Measurements from ENCODE around the gene LGALS16. TPM values are rescaled to one million over a fixed set of nuclear protein-coding genes. Genes with fewer than 3 reads are reported as not detected.
"Not testable (repeated sequence)": the region's sequence is repeated elsewhere in the genome, so short reads cannot be mapped to it uniquely, and the experiment has no call there.

LGALS16 gene
- total RNA-seq, 1 donor from 2014 or later = not detected

DNA sequence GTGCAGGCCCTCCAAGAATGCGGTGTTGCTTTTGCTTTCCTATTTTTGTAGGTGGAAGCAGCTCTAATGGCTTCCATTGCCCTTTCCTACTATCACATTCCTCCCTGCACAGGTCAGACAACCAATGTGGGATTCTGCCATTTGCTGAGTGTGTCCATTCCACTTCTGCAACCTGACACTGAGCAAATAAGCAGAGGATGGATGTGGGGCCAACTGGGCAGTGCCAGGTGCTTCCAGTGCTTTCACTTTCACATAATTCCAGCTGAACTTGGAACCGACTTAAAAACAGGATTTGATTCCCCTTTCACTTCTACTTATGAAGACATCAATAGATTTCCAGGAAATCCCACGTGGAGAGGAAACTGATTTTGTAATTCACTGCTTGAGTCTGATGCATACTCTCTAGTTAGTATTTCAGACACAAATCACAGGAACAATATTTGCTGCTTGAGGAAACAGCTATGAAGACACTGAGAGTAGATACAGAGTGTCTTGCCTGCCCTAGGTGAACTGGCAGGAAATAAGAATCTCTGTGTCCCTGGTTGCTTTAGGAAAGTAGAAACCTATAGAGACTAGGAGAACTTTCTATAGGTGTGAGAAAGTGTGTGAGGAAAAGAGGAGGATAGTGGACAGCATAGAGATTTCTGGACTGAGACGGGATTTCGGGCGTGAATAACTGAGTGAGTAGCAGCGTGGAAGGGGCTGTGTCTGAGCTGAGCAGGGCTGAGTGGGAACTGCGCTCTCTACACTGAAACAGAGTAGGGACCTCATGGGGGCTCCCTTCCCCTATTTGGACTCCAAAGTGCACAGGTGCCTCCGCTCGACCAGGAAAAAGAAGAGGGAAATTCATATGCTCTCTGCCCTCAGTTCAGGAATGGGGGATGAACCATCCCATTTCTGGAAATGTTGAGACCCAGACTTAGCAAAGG lies 22.5 kb downstream of the LGALS16 start:
- no peak for DNase-seq

DNA sequence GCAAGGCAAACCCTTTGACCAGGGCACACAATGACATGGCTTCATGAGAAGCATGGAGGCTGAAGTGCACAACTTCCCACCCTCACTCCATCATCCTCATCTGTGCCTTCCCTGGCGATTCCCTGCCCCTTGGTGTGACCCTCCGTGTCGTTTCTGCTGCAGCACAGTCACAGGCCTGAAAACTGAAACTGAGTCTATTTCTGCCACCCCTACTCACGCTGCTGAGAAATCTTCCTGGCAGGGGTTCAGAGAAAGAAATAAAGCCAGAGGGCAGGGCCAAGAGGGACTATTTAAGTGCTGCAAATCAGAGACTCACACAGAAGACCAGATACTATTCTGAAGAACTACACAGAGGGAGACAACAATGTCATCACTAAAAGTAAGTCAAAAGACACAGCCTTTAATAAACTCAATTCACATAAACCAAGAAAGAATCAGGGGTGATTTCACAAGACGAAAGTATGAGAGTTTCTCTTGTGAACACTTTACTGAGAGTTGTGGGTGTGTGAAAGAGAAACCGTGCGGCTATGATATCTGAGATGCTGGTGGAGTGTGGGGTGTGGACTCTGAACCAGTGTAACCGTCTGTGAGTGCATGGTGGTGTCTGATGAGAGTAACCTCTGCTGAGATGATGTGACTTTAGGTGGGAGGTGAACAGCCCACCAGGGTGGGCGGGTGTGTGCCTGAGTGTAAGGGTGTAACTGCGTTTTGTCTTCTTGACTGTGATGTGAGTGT lies 23.5 kb downstream of the LGALS16 start:
- DNase-seq = no peak

DNA sequence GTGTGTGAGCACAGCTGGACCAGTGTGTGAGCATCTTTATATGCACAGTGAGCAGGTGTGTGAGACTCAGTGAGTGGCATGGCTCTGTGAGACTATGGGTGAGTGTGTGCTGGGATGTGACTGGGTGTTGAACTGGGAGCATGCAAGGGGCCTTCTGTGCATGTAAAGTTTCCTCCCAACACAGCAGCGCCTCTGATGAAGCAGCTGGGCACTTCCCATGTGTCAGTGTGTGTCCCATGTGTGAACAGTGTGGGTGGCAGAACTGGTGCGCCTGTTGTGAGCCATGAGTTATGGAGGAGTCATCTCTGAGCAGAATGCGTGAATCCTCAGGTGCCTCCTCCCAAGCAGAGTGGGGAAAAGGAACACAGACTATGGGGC lies 24.1 kb downstream of the LGALS16 start:
- DNase-seq = no peak

DNA sequence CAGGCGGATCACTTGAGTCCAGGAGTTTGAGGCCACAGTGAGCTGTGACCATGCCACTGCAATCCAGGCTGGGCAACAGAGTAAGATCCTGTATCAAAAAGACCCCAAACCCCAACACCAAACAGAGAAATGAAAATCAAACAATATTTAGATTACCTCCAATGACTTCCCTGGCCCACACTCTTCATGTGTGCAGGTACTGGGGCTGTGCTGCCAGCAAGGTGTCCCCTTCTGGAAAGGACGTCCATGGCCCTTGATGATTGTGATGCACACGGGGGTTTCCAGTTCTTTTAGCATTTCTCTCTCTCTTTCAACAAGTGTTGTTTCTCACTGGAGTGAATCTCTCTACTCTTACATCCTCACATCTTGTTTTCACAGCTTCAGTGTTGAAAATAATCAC lies 24.9 kb downstream of the LGALS16 start:
- no peak for DNase-seq

DNA sequence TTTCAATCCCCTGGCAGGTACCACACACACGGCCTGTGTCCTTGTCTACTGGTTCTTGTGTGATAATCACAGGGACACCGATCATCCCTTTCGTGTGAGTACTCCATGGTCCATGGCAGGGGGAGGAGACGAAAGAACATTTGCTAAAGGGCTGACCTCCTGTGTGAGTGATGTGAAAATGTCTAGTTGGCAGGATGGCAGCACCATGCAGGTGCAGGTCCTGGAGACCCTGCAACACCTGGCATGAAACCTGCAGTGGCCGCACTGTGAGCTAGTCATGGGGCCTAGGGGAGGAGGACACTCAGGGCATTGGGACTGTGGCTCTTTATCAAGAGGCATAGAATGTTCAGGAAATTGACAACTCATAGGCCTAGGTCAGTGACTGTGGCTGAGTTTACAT lies 25.7 kb downstream of the LGALS16 start:
- DNase-seq = no peak

DNA sequence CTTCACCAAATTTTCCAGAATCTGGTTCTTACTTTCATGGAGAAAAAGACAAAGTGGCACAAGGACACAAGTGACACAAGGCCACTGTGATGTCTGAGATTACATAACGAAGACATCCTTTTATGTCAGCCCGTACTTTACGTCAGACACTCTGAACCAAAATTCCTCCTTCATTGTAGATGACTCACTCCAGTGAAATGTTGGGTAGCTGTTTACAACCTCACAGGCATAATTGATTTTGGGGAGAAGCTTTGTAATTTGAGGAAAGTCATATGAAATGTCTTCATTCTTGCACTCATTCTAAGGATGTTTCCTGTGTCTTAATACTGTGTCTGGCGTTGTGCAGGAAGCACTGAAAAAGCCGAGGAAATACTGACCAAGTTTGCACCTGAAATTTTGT lies 28.6 kb downstream of the LGALS16 start:
- DNase-seq = no peak

DNA sequence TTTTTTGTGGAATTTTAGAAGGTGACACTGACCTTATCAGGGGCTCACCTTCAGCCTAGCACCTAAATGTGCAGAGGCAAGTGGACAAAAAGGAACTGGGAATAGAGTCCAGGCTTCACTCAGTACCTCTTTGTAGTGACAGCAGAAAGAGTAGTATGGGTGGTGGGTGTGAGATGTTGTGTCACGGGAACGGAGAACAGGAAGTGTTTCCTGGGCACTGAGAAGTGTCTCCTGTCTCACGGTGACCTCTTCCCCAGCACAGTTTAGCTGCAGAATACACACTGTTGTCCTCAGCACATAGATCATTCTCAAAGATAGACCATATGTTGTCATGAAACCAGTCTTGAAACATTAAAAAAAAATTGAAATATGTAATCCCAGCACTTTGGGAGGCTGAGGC lies 31.0 kb downstream of the LGALS16 start:
- DNase-seq = no peak

DNA sequence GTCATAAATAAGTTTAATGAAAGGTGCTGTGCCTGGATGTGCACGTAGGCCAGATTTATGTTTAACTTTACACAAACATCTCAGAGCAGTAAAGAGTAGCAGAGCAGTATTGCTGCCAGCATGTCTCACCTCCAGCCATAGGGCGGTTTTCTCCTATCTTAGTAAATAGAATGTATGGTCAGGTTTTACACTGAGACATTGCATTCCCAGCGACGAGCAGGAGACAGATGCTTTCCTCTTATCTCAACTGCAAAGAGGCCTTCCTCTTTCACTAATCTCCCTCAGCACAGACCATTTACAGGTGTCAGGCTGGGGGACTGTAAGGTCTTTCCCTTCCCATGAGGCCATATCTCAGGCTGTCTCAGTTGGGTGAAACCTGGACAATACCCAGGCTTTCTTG lies 32.9 kb downstream of the LGALS16 start:
- not testable (repeated sequence) for DNase-seq

DNA sequence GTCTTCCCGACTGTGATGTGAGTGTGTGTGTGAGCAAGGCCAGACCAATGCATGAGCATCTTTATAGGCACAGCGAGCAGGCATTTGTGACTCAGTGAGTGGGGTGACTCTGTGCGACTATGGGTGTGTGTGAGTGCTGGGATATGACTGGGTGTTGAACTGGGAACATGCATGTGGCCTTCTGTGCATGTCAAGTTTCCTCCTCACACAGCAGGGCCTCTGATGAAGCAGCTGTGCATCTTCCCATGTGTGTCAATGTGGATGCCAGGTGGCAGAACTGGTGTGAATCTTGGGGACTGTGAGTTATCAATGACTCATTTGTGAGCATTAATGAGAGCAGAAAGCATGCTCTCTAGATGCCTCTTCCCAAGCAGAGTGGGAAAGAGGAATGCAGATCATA lies 36.5 kb downstream of the LGALS16 start:
- DNase-seq = no peak

DNA sequence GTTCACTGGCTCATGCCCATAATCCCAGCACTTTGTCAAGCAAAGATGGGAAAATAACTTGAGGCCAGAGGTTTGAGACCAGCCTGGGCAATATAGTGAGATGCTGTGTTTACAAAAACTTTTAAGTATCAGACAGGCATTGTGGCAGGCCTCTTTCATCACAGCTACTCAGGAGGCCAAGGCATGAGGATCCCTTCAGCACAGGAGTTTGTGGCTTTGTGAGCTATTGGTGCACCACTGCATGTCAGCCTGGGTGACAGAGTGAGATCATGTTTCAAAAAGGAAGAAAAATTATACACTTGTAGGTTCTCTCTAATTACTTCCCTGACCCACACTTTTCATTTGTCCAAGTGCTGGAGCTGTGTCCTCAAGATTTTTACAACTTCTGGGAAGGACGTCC lies 37.1 kb downstream of the LGALS16 start:
- DNase-seq = no peak

DNA sequence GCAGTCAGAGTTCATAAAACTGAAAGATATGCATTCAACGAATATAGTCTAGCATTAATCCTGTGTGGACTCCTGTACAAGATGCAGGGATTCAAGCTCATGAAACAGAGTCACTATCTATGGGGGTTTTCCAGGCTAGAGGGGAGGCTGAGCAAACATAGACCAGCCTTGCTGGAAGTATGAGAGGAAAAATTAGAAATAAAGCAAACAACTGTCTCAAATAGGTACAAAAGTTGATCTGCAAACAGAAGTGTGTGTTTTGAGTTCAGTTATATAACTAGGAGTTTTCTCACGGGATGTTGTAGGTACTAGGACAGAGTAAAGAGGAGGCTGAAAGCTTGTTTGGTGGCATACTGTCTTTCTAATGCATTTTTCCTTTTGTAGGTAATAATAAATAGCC lies 40.0 kb downstream of the LGALS16 start:
- no peak for DNase-seq

DNA sequence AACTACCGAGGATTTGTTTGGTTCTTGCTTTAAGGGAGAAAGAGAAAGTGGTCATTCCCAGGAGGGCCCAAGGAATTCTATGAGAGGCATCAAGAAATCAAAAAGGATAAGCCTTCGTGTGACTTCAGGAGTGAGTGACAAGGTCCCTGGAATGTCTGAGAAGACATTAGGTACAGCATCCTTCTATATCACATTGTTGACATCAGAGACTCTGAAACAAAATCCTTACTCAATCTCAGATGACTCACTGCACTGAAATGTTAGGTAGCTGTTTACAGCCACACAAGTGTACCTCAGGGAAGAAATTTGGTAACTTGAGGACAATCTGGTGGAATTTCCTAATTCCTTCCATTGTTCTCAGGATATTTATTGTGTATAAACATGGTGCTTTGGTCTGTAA lies 40.7 kb downstream of the LGALS16 start:
- no peak for DNase-seq

DNA sequence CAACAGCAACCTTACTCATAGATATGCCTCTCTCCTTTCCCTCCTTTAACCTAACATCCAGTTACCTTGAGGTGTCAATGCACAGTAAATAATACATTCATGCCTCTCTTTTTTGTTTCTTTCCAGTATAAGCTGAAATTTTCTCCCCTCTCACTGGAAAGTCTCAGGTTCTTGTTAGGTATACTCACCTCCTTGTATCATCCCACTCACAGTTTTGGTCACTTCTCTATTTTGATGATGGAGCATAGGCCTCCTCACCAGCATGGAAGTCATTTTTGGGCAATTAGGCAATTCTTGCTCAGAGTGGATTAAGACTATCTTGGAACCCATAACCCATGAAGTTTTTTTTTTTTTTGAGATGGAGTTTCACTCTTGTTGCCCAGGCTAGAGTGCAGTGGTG lies 42.8 kb downstream of the LGALS16 start:
- DNase-seq = no peak

DNA sequence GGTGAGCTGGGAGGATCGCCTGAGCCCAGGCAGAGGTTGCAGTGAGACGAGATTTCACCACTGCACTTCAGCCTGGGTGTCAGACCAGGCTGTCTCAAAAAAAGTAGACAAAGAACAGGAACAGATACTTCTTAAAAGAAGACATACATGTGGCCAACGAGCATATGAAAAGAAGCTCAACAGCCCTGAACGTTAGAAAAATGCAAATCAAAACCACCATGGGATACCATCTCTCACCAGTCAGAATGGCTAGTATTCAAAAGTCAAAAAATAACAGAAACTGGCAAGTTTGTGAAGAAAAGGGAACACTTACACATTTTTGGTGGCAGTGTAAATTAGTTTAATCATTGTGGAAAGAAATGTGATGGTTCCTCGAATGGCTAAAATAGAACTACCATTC lies 45.6 kb downstream of the LGALS16 start:
- no peak for DNase-seq

DNA sequence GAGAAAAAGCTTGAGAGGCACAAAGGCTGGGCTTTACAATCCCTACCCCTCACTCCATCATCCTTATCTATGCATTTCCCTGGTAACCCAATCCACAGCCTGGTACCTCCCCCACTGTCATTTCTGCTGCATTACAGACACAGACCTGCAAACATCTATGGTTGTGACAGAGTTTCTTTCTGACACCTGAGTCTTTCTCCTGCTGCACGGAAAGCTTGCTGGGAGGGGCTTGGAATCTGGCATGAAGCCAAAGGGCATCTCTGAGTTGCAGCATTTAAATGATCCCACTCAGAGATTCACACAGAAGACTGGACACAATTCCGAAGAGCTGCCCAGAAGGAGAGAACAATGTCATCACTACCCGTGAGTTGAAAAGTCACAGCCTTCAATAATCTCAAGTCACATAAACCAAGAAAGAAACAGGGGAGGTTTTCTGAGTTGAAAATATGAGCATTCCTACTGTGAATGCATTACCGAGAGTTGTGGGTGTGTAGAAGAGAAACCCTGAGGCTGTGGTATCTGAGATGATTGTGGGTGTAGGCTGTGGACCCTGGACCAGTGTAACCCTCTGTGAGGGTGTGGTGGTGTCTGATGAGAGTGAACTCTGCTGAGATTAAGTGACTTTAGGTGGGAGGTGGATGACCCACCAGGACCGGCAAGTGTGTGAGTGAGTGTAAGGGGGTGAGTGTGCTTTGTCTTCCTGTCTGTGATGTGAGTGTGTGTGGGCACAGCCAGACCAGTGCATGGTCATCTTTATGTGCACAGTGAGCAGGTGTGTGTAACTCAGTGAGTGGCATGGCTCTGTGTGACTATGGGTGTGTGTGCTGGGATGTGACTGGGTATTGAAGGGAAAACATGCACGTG lies 48.7 kb downstream of the LGALS16 start, which contains the start of gene LGALS14:
Gene LGALS14, plus strand, starts transcription at position 301 of the 864 bp plus-strand sequence. Its CDS starts 48 bp downstream, at position 349.
- no peak for DNase-seq

DNA sequence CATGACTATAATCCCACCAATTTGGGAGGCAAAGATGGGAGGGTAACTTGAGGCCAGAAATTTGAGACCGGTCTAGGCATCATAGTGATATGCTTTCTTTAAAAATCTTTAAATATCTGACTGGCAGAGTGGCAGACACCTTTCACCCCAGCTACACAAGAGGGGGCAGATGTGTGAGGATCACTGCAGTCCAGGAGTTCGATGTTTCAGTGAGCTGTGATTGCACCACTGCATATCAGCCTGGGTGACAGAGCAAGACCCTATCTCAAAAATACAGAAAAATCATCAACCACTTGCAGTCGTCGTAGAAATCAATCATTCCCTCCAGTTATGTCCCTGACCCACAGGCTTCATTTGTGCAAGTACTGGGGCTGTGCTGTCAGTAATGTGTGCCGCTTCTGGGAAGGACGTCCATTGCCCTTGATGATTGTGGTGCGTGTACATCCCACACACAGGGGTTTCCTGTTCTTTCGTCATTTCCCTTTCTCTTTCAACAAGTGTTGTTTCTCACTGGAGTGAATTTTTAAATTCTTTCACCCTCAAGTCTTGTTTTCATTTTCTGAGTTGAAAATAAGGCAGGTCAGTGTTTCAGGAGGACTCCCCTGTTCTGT lies 50.0 kb downstream of the LGALS16 start:
- no peak for DNase-seq

DNA sequence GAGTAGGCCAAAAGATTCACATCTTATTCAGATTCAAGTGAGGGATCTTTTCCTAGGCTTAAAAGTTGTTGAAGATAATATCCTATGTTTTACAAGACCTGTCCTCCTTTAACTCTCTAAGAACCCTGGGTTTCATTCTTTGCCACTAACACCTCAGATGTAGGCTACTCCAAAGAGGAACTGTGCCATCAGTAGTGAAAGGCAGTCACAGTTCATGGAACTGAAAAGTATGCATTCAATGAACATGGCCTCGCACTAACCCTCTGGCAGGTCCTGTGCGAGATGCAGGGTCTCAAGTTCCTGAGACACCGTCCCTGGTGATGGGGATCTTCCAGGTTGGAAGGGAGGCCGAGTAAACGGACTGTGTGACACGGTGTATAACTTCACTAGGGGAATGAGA lies 52.9 kb downstream of the LGALS16 start:
- DNase-seq = no peak

DNA sequence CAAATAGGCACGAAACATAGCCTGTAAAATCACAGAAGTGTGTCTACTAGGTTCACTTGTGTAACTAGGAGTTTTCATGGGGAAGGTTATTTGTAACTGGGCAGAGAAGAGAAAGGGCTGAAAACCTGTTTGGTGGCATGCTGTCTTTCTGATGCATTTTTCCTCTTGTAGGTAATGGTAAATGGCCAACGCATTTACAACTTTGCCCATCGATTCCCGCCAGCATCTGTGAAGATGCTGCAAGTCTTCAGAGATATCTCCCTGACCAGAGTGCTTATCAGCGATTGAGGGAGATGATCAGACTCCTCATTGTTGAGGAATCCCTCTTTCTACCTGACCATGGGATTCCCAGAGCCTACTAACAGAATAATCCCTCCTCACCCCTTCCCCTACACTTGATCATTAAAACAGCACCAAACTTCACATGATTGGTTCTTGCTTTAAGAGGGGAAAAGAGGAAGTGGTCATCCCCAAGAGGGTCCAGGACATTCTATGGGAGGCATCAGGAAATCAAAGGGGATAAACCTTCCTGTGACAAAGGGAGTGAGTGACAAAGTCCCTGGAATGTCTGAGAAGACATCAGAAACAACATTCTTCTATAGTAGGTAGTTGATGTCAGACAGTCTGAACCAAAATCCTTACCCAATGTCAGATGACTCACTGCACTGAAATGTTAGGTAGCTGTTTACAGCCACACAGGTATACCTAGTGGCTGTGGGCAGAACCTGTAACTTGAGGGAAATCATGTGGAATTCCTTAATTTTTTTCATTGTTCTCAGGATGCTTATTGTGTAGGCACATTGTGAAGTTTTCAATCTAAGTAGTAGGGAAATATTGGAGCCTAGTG lies 53.5 kb downstream of the LGALS16 start:
- DNase-seq = no peak
